HFFc6 (cell line): ENCODE data around the gene AQP12A. TPM values are rescaled to one million over a fixed set of nuclear protein-coding genes. Genes with fewer than 3 reads are reported as not detected.

Experiments
- DNase-seq: peaks from one replicate; pipeline ENCODE4 v3.0.0-alpha.2; 2018
- H3K27ac Mint-ChIP-seq: 2 replicates; pipeline ENCODE4 v1.8.0; 2020; ENCODE audit warnings: mild to moderate bottlenecking, mixed read lengths
- H3K27me3 Mint-ChIP-seq: 2 replicates; pipeline ENCODE4 v1.8.0; 2021; ENCODE audit warnings: mild to moderate bottlenecking, moderate library complexity, mixed read lengths; ENCODE audit not compliant: insufficient read depth
- H3K36me3 Mint-ChIP-seq: 2 replicates; pipeline ENCODE4 v1.8.0; 2021; ENCODE audit warnings: low read depth, mixed read lengths
- H3K4me1 Mint-ChIP-seq: 2 replicates; pipeline ENCODE4 v1.8.0; 2020; ENCODE audit warnings: low read depth, mixed read lengths
- H3K4me3 Mint-ChIP-seq: 2 replicates; pipeline ENCODE4 v1.8.0; 2020; ENCODE audit warnings: mild to moderate bottlenecking, moderate library complexity, mixed read lengths
- H3K9me3 Mint-ChIP-seq: 2 replicates; pipeline ENCODE4 v1.8.0; 2020; ENCODE audit warnings: mild to moderate bottlenecking, mixed read lengths
- CTCF ChIP-seq: fragments of 200-600 bp; sonication (generic); IDR thresholded peaks from 2 replicates; pipeline ENCODE4 v1.5.0; 2021; ENCODE audit warnings: antibody characterized with exemption, mild to moderate bottlenecking
- total RNA-seq, 6 experiments: library from RNA; stranded (reverse); fragmentation: NEBNext Ultra II Directional; extraction: Animal tissue kit (Norgen Biotek cat#: 25700); gene quantifications; 2 replicates in 1 of 6; 3 replicates in 5 of 6; pipeline ENCODE4 v1.2.3, GENCODE V29; 2021

The AQP12A gene
- total RNA-seq, 6 experiments from 2014 or later: not detected

GRCh38 chr2:240711701-240712100 is 20.0 kb downstream of the AQP12A start:
- no peaks in the 10 kb centered on the region for H3K36me3 Mint-ChIP-seq
- no peaks in the 10 kb centered on the region for H3K4me1 Mint-ChIP-seq
- H3K9me3 Mint-ChIP-seq: no peaks in the 10 kb centered on the region
- peaks cover 54% of the 10 kb centered on the region for H3K27me3 Mint-ChIP-seq
- H3K4me3 Mint-ChIP-seq: no peak overlapping the region
- DNase-seq: no peak
- no peak for TF ChIP-seq CTCF
- no peak overlapping the region for H3K27ac Mint-ChIP-seq

GRCh38 chr2:240712121-240712520 is 20.5 kb downstream of the AQP12A start:
- Mint-ChIP-seq H3K27me3 (peaks cover 53% of the 10 kb centered on the region), H3K4me3 (no peak overlapping the region), H3K4me1 (no peaks in the 10 kb centered on the region), H3K36me3 (no peaks in the 10 kb centered on the region), H3K27ac (no peak overlapping the region), H3K9me3 (no peaks in the 10 kb centered on the region)
- no peak for TF ChIP-seq CTCF
- no peak for DNase-seq

GRCh38 chr2:240713071-240713927 is 21.6 kb downstream of the AQP12A start:
- H3K27ac Mint-ChIP-seq: no peak overlapping the region
- H3K4me3 Mint-ChIP-seq: no peak overlapping the region
- no peak for DNase-seq
- TF ChIP-seq CTCF: no peak
- no peaks in the 10 kb centered on the region for H3K4me1 Mint-ChIP-seq
- H3K27me3 Mint-ChIP-seq: peaks cover 46% of the 10 kb centered on the region
- no peaks in the 10 kb centered on the region for H3K9me3 Mint-ChIP-seq
- no peaks in the 10 kb centered on the region for H3K36me3 Mint-ChIP-seq

GRCh38 chr2:240713928-240714746 is 22.5 kb downstream of the AQP12A start:
- Mint-ChIP-seq H3K4me1 (no peaks in the 10 kb centered on the region), H3K27me3 (peaks cover 39% of the 10 kb centered on the region), H3K4me3 (no peak overlapping the region), H3K36me3 (no peaks in the 10 kb centered on the region), H3K27ac (no peak overlapping the region), H3K9me3 (no peaks in the 10 kb centered on the region)
- no peak for DNase-seq
- no peak for TF ChIP-seq CTCF

- Mint-ChIP-seq H3K27ac (no peak overlapping the region), H3K36me3 (no peaks in the 10 kb centered on the region), H3K4me1 (no peaks in the 10 kb centered on the region), H3K4me3 (no peak overlapping the region), H3K27me3 (peaks cover 37% of the 10 kb centered on the region), H3K9me3 (no peaks in the 10 kb centered on the region)
- no peak for DNase-seq
- TF ChIP-seq CTCF: peak; percentile 10; the same call in 1 of the 2 replicates
Measured at GRCh38 chr2:240714747-240715725, 23.4 kb downstream of the AQP12A start.
